GM18520 (cell line): ENCODE data around the gene PDZRN4.
"Not testable (repeated sequence)": the region's sequence is repeated elsewhere in the genome, so short reads cannot be mapped to it uniquely, and the experiment has no call there.

Experiments used
- ATAC-seq: cut with Tn5 transposase; IDR thresholded peaks from one replicate; pipeline ENCODE4 v1.9.1; 2021; ENCODE audit not compliant: unreplicated experiment

The PDZRN4 gene

GRCh38 chr12:41188058-41188840 is at the start of gene PDZRN4:
PDZRN4 (plus strand) TSS chr12:41188320.
- ATAC-seq: no peak

- ATAC-seq: no peak
Observed at GRCh38 chr12:41140117-41140516, 48.0 kb upstream of the PDZRN4 start.

- ATAC-seq: no peak
Observed at GRCh38 chr12:41141104-41141503, 47.0 kb upstream of the PDZRN4 start.

GRCh38 chr12:41142376-41142775 is 45.7 kb upstream of the PDZRN4 start:
- no peak for ATAC-seq

- no peak for ATAC-seq
Observed at GRCh38 chr12:41151793-41152192, 36.3 kb upstream of the PDZRN4 start.

- no peak for ATAC-seq
Observed at GRCh38 chr12:41162461-41162860, 25.7 kb upstream of the PDZRN4 start.

- ATAC-seq: no peak
Observed at GRCh38 chr12:41167701-41168100, 20.4 kb upstream of the PDZRN4 start.

GRCh38 chr12:41174602-41175001 is 13.5 kb upstream of the PDZRN4 start:
- ATAC-seq: no peak

GRCh38 chr12:41179507-41179906 is 8.6 kb upstream of the PDZRN4 start:
- ATAC-seq: not testable (repeated sequence)

GRCh38 chr12:41184864-41185263 is 3.3 kb upstream of the PDZRN4 start:
- no peak for ATAC-seq

GRCh38 chr12:41186026-41186425 is 2.1 kb upstream of the PDZRN4 start:
- no peak for ATAC-seq

- ATAC-seq: no peak
Observed at GRCh38 chr12:41188841-41189394, 798 bp downstream of the PDZRN4 start.

- no peak for ATAC-seq
Observed at GRCh38 chr12:41189395-41190251, 1.5 kb downstream of the PDZRN4 start.

GRCh38 chr12:41190338-41190737 is 2.2 kb downstream of the PDZRN4 start:
- ATAC-seq: no peak

- not testable (repeated sequence) for ATAC-seq
Observed at GRCh38 chr12:41191549-41191948, 3.4 kb downstream of the PDZRN4 start.

- no peak for ATAC-seq
Observed at GRCh38 chr12:41193311-41193710, 5.2 kb downstream of the PDZRN4 start.

- ATAC-seq: no peak
Observed at GRCh38 chr12:41202051-41202450, 13.9 kb downstream of the PDZRN4 start.

- peak; percentile 38 for ATAC-seq
Observed at GRCh38 chr12:41205070-41205709, 17.1 kb downstream of the PDZRN4 start.

- no peak for ATAC-seq
Observed at GRCh38 chr12:41206298-41206697, 18.2 kb downstream of the PDZRN4 start.

- no peak for ATAC-seq
Observed at GRCh38 chr12:41211448-41211847, 23.3 kb downstream of the PDZRN4 start.

- ATAC-seq: no peak
Observed at GRCh38 chr12:41212625-41213024, 24.5 kb downstream of the PDZRN4 start.
